GM15510 (cell line): ENCODE data around the gene OSBPL5.

Experiments
- POLR2A ChIP-seq: IDR thresholded peaks from 3 replicates; pipeline ENCODE4 v1.6.1; 2011; ENCODE audit warnings: borderline replicate concordance; ENCODE audit not compliant: insufficient read length; ENCODE audit errors: extremely low read depth

The OSBPL5 gene

GRCh38 chr11:3042496-3043314 is 122.4 kb downstream of the OSBPL5 start:
- TF ChIP-seq POLR2A: no peak

- TF ChIP-seq POLR2A: no peak
Measured at GRCh38 chr11:3041699-3042441, 123.2 kb downstream of the OSBPL5 start.

GRCh38 chr11:3040881-3041280 is 124.2 kb downstream of the OSBPL5 start:
- TF ChIP-seq POLR2A: no peak

- no peak for TF ChIP-seq POLR2A
Measured at GRCh38 chr11:3037945-3038271, 127.2 kb downstream of the OSBPL5 start.
